ENCODE data around the gene SLC39A9.

The SLC39A9 gene

DNA sequence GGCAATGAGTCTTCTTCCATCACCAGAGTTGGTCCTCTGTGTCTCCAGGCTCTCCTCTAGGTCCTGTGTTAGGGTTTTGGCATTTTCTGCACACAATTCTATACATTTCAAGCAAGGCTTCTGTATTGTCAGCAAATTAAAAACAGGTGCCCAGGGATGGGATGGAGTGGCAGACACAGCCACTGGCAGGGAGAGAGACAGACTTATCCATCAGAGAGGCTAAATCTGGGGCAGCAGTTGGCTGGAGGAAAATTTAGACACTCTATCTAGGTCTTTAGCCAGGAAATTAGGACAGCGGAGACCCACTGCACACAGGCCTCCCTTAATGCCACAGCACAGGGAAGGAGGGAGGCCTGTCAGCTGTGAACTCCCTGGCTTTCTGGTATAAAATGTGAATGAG, 106.3 kb downstream of the SLC39A9 start:
- no peak for DNase-seq (ENCODE audit: low read depth)
- no peak overlapping the region for H3K4me3 ChIP-seq (ENCODE audit: low read depth, low read length)
- TF ChIP-seq, protein P1, sequence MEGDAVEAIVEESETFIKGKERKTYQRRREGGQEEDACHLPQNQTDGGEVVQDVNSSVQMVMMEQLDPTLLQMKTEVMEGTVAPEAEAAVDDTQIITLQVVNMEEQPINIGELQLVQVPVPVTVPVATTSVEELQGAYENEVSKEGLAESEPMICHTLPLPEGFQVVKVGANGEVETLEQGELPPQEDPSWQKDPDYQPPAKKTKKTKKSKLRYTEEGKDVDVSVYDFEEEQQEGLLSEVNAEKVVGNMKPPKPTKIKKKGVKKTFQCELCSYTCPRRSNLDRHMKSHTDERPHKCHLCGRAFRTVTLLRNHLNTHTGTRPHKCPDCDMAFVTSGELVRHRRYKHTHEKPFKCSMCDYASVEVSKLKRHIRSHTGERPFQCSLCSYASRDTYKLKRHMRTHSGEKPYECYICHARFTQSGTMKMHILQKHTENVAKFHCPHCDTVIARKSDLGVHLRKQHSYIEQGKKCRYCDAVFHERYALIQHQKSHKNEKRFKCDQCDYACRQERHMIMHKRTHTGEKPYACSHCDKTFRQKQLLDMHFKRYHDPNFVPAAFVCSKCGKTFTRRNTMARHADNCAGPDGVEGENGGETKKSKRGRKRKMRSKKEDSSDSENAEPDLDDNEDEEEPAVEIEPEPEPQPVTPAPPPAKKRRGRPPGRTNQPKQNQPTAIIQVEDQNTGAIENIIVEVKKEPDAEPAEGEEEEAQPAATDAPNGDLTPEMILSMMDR (IDR thresholded peaks at IDR 0.05; ENCODE audit: control insufficient read depth, extremely low read depth, insufficient read depth): no peak

DNA sequence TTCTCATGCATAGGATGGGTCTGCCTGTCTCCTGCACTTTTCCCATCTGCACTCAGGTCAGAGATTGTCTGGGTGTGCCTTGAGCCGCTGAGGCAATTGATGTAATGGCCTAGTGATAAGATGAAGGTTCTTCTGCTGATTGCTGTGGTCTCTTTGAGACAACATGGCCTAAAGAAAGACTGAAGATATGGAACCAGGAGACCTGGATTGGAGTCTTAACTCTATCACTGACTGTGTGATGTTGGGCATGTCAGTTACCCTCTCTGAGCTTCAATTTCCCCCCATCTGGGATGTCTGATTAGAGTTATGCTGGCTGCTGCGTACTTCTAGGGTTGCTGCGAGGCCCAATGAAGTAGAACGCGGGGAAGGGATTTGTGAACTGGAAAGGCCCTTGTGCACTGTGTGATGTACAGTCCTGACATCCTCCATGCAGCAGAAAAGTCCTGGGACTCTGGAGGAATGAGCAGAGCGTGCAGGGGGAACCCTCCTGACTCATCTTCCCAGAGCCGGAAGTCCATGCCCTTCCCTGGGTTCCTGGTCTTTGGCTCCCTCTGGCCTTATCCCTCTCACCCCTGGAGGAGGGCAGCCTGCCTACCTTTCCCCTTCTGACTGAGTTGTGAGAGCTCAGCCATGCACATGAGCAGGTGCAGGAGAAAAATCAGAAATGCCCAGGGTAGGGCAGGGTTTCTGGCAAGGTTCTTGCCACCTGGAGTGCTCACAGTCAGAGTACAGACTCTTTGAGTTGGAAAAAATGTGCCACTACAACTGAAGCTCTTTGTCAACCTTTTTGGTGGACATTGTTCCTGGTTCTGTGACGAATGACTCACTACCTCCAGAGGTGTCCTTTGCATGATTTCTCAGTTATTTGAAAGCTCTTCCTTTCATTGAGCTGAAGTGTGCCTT, 107.1 kb downstream of the SLC39A9 start:
- DNase-seq (ENCODE audit: low read depth): no peak
- H3K4me3 ChIP-seq (ENCODE audit: low read depth, low read length): no peak overlapping the region
- TF ChIP-seq, protein P1 (IDR thresholded peaks at IDR 0.05; ENCODE audit: control insufficient read depth, extremely low read depth, insufficient read depth): no peak

DNA sequence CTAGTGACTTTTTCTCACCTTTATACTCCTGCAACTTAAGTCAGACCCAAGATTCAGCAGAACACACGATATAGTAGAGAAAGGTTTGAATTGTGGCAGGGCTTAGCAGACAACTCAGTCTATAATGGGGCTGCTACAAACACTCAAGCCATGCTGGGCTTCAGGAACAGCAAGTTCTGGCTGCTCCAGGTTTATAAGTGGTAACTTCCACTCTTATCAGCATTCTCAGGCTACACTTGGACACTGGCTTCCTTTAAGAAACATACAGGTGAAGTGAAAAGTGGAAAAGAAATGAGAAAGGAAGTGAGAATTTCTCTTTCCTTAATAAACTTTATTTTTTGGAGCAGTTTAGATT, 107.7 kb downstream of the SLC39A9 start:
- DNase-seq (ENCODE audit: low read depth): no peak
- TF ChIP-seq, protein P1 (IDR thresholded peaks at IDR 0.05; ENCODE audit: control insufficient read depth, extremely low read depth, insufficient read depth): no peak
- no peak overlapping the region for H3K4me3 ChIP-seq (ENCODE audit: low read depth, low read length)

All from LNCaP clone FGC (cell line).